B cell (primary cell): Measurements from ENCODE around the gene NRP1. TPM values are rescaled to one million over a fixed set of nuclear protein-coding genes. Genes with fewer than 3 reads are reported as not detected.

ENCODE experiments used
- ATAC-seq: fragments of 200-7000 bp; cut with Tn5 transposase; one replicate; pipeline ENCODE4 v1.10.0; 2021; ENCODE audit warnings: low read depth, mild to moderate bottlenecking, moderate number of reproducible peaks, moderate library complexity
- CTCF ChIA-PET: fragments of 350-600 bp; sonication (Branson Sonifier 250); formaldehyde crosslinking; loops from one replicate; lab custom pipeline; 2021; ENCODE audit warnings: antibody characterized with exemption, inconsistent platforms; lab: Charles Lee
- POLR2A ChIA-PET: fragments of 350-600 bp; sonication (Branson Sonifier 250); formaldehyde crosslinking; loops from one replicate; lab custom pipeline; 2021; ENCODE audit warnings: antibody characterized with exemption; lab: Charles Lee
- DNase-seq: peaks from one replicate; pipeline ENCODE4 v3.0.0; 2013
- H2AFZ ChIP-seq: 2 replicates; pipeline ENCODE4 v1.6.1; 2012; ENCODE audit warnings: mild to moderate bottlenecking, low read depth, low read length; ENCODE audit not compliant: insufficient read depth, poor library complexity, severe bottlenecking
- H3K27ac ChIP-seq, 2 donors: 1 replicate in 1 of 2; 2 replicates in 1 of 2; pipeline ENCODE4 v1.5.1; 2012 to 2013; ENCODE audit warnings: low read length in 2 of 2, mild to moderate bottlenecking in 2 of 2, moderate library complexity in 1 of 2
- H3K27me3 ChIP-seq, 4 experiments: fragments of 200-600 bp in 1 of 4; sonication (generic) in 1 of 4; replicated peaks in 1 of 4; 1 replicate in 2 of 4; 2 replicates in 2 of 4; pipeline versions ENCODE4 v1.6.1 to v1.7.0; 2013 to 2016; ENCODE audit warnings: low read length in 3 of 4, mild to moderate bottlenecking in 2 of 4, mixed read lengths in 1 of 4, moderate library complexity in 1 of 4; ENCODE audit not compliant: insufficient read depth in 4 of 4, control insufficient read depth in 3 of 4; ENCODE audit errors: control extremely low read depth in 1 of 4
- H3K36me3 ChIP-seq, 2 experiments: replicated peaks in 1 of 2; 1 replicate in 1 of 2; 2 replicates in 1 of 2; pipeline versions ENCODE4 v1.6.1 to v1.7.1; 2013; ENCODE audit warnings: low read length in 1 of 2; ENCODE audit not compliant: insufficient read depth in 2 of 2, control insufficient read depth in 1 of 2; ENCODE audit errors: control extremely low read depth in 1 of 2, extremely low read depth in 1 of 2
- H3K4me1 ChIP-seq, 2 donors: fragments of 200-600 bp in 1 of 2; sonication (generic) in 1 of 2; 1 replicate in 1 of 2; 2 replicates in 1 of 2; pipeline versions ENCODE4 v1.5.1 to v1.6.1; 2013 to 2017; ENCODE audit warnings: low read length in 2 of 2; ENCODE audit not compliant: control insufficient read depth in 2 of 2, insufficient read depth in 2 of 2
- H3K4me2 ChIP-seq: replicated peaks from 2 replicates; pipeline ENCODE3; 2012; ENCODE audit warnings: mild to moderate bottlenecking, low read depth, low read length; ENCODE audit not compliant: poor library complexity, severe bottlenecking
- H3K4me3 ChIP-seq, 5 experiments: fragments of 200-600 bp in 1 of 5; sonication (generic) in 1 of 5; 1 replicate in 3 of 5; 2 replicates in 2 of 5; pipeline versions ENCODE4 v1.5.1 to v1.7.0; 2011 to 2016; ENCODE audit warnings: low read length in 4 of 5, mild to moderate bottlenecking in 4 of 5, low read depth in 2 of 5, control low read depth in 1 of 5, moderate library complexity in 1 of 5; ENCODE audit not compliant: insufficient read depth in 1 of 5; ENCODE audit errors: control extremely low read depth in 1 of 5, extremely low read depth in 1 of 5
- H3K79me2 ChIP-seq: fragments of 200-600 bp; sonication (generic); one replicate; pipeline ENCODE4 v1.6.0; 2016; ENCODE audit warnings: low read length; ENCODE audit not compliant: control insufficient read depth, insufficient read depth
- H3K9ac ChIP-seq: fragments of 200-600 bp; sonication (generic); 2 replicates; pipeline ENCODE4 v1.6.1; 2017; ENCODE audit warnings: mild to moderate bottlenecking, low read length, moderate library complexity
- H3K9me3 ChIP-seq, 3 donors: one replicate each; pipeline versions ENCODE4 v1.6.1 to v1.7.1; 2013; ENCODE audit warnings: low read length in 2 of 3; ENCODE audit not compliant: control insufficient read depth in 2 of 3, insufficient read depth in 1 of 3; ENCODE audit errors: control extremely low read depth in 1 of 3
- H4K20me1 ChIP-seq: 2 replicates; pipeline ENCODE4 v1.6.0; 2012; ENCODE audit warnings: mild to moderate bottlenecking, low read length; ENCODE audit not compliant: insufficient read depth, control insufficient read depth, poor library complexity, severe bottlenecking
- H3K27ac Mint-ChIP-seq: one replicate; pipeline ENCODE4 v1.8.0; 2021; ENCODE audit warnings: mixed read lengths
- H3K27me3 Mint-ChIP-seq: one replicate; pipeline ENCODE4 v1.8.0; 2021; ENCODE audit warnings: mixed read lengths
- H3K4me1 Mint-ChIP-seq: one replicate; pipeline ENCODE4 v1.8.0; 2021; ENCODE audit warnings: mixed read lengths
- H3K4me3 Mint-ChIP-seq: one replicate; pipeline ENCODE4 v1.8.0; 2021; ENCODE audit warnings: mixed read lengths
- H3K9me3 Mint-ChIP-seq: one replicate; pipeline ENCODE4 v1.8.0; 2022; ENCODE audit warnings: mixed read lengths; ENCODE audit not compliant: insufficient read depth
- CTCF ChIP-seq: fragments of 200-600 bp; IDR thresholded peaks from one replicate; pipeline ENCODE4 v1.8.0; 2022; ENCODE audit warnings: antibody characterized with exemption, mild to moderate bottlenecking
- EZH2 ChIP-seq: IDR thresholded peaks from 2 replicates; pipeline ENCODE4 v1.6.1; 2012; ENCODE audit warnings: borderline replicate concordance, low read depth, mild to moderate bottlenecking, moderate library complexity, low read length; ENCODE audit not compliant: insufficient read depth, poor library complexity, severe bottlenecking
- WGBS: methylation state at CpG from one replicate; pipeline ENCODE4 v1.1.5; 2013; ENCODE audit warnings: missing lambda C conversion rate; ENCODE audit not compliant: insufficient coverage; 5-methylcytosine and 5-hydroxymethylcytosine counted together
- intact Hi-C: fragments of 100-400 bp; cut with micrococcal nuclease; formaldehyde crosslinking; loops from one replicate; pipeline ENCODE4 v1.10.0; 2022
- polyA plus RNA-seq: library from polyadenylated mRNA; depleted of rRNA; stranded (reverse); fragments of >200 nt; gene quantifications from 2 replicates; pipeline ENCODE4 v1.2.3, GENCODE V29; 2012
- total RNA-seq, 2 donors: library from RNA; stranded (reverse); fragments of 120-200 nt in 1 of 2; gene quantifications; 1 replicate in 1 of 2; 2 replicates in 1 of 2; pipeline versions ENCODE4 v1.2.3 to v1.2.4, GENCODE V29; 2013 to 2022

Gene NRP1
- total and polyA plus RNA-seq, 2 donors (not counting 1 experiment from before 2014, with no cell fraction given) = 0.34 TPM; not detected in 1

GRCh38 chr10:33306126-33306525 is 28.3 kb downstream of the NRP1 start:
- no peak overlapping the region for H3K27ac ChIP-seq
- no peak overlapping the region for H3K4me2 ChIP-seq
- Mint-ChIP-seq H3K4me1 (no peaks in the 10 kb centered on the region), H3K27me3 (no peaks in the 10 kb centered on the region), H3K4me3 (no peak overlapping the region), H3K9me3 (peaks cover 3% of the 10 kb centered on the region), H3K27ac (no peak overlapping the region)
- CTCF ChIA-PET = no interaction called here
- no peaks in the 10 kb centered on the region for H3K4me1 ChIP-seq
- TF ChIP-seq EZH2 (no peak), CTCF (no peak)
- no peak overlapping the region for H3K9ac ChIP-seq
- no peaks in the 10 kb centered on the region for H3K79me2 ChIP-seq
- intact Hi-C loops = no loop called here
- POLR2A ChIA-PET = no interaction called here
- WGBS = 100% methylated on average over 3 of the region's 5 CpGs
- no peaks in the 10 kb centered on the region for H3K27me3 ChIP-seq
- ATAC-seq (no peak), DNase-seq (no peak)
- H3K9me3 ChIP-seq = no peaks in the 10 kb centered on the region
- H4K20me1 ChIP-seq = no peaks in the 10 kb centered on the region
- H3K36me3 ChIP-seq = no peaks in the 10 kb centered on the region
- H3K4me3 ChIP-seq = no peak overlapping the region
- H2AFZ ChIP-seq = no peak overlapping the region

- H3K9me3 Mint-ChIP-seq = no peaks in the 10 kb centered on the region
- TF ChIP-seq EZH2 (no peak), CTCF (no peak)
- H2AFZ ChIP-seq = no peak overlapping the region
- no peak overlapping the region for H3K4me2 ChIP-seq
- no peak overlapping the region for H3K4me3 Mint-ChIP-seq
- H3K79me2 ChIP-seq = no peaks in the 10 kb centered on the region
- H3K4me1 ChIP-seq = no peaks in the 10 kb centered on the region
- ChIA-PET POLR2A (no interaction called here), CTCF (no interaction called here)
- no peak for ATAC-seq
- no peaks in the 10 kb centered on the region for H4K20me1 ChIP-seq
- H3K27ac ChIP-seq = no peak overlapping the region
- no peak overlapping the region for H3K4me3 ChIP-seq
- DNase-seq = no peak
- no peak overlapping the region for H3K9ac ChIP-seq
- WGBS = 84% methylated on average over 4 of the region's 6 CpGs
- no peak overlapping the region for H3K27ac Mint-ChIP-seq
- intact Hi-C loops = no loop called here
- H3K4me1 Mint-ChIP-seq = no peaks in the 10 kb centered on the region
- no peaks in the 10 kb centered on the region for H3K36me3 ChIP-seq
- H3K9me3 ChIP-seq = no peaks in the 10 kb centered on the region
- H3K27me3 ChIP-seq = no peaks in the 10 kb centered on the region
- H3K27me3 Mint-ChIP-seq = no peaks in the 10 kb centered on the region
These were observed 29.8 kb downstream of the NRP1 start for GRCh38 chr10:33304423-33305225.
